ENCODE data around the gene STEAP1. TPM values are rescaled to one million over a fixed set of nuclear protein-coding genes. Genes with fewer than 3 reads are reported as not detected.

STEAP1 gene
- total and polyA plus RNA-seq, 9 donors, result 4.8 to 15.5 (median 10.5) TPM

DNA sequence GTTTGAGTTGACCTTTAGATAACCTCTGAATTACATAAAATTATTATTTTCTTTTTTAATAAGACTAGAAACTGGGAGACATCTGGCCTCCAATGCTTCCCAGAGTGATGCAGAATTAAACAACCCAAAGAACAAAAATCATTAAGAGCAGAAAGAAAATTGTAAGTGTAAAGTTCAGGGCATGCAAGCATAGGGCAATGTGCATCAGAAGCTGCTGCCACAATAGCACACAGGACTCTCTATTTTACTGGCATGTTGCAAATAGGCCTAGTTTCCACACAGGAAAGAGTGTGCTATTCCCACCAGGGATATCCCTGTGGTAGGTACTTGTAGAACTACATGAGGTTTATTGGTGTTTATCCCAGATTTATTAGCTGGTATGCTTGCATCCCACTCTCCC is 36.7 kb downstream of the STEAP1 start:
- Histone ChIP-seq H3K4me1 (ENCODE audit: insufficient read depth) (no peaks in the 10 kb centered on the region), H3K27me3 (no peaks in the 10 kb centered on the region), H3K9me3 (peaks cover 0 to 3% of the 10 kb centered on the region in 2 donors), H3K4me3 (no peak overlapping the region), H3K27ac (no peak overlapping the region), H3K36me3 (no peaks in the 10 kb centered on the region)
- no peak for DNase-seq
- intact Hi-C loops (cut with DNase I), result no loop called here
- TF ChIP-seq POLR2A (IDR thresholded peaks at IDR 0.05), result no peak
- TF ChIP-seq, protein P1, sequence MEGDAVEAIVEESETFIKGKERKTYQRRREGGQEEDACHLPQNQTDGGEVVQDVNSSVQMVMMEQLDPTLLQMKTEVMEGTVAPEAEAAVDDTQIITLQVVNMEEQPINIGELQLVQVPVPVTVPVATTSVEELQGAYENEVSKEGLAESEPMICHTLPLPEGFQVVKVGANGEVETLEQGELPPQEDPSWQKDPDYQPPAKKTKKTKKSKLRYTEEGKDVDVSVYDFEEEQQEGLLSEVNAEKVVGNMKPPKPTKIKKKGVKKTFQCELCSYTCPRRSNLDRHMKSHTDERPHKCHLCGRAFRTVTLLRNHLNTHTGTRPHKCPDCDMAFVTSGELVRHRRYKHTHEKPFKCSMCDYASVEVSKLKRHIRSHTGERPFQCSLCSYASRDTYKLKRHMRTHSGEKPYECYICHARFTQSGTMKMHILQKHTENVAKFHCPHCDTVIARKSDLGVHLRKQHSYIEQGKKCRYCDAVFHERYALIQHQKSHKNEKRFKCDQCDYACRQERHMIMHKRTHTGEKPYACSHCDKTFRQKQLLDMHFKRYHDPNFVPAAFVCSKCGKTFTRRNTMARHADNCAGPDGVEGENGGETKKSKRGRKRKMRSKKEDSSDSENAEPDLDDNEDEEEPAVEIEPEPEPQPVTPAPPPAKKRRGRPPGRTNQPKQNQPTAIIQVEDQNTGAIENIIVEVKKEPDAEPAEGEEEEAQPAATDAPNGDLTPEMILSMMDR (IDR thresholded peaks at IDR 0.05), result no peak
- TF ChIP-seq EP300 (IDR thresholded peaks at IDR 0.05), result no peak

DNA sequence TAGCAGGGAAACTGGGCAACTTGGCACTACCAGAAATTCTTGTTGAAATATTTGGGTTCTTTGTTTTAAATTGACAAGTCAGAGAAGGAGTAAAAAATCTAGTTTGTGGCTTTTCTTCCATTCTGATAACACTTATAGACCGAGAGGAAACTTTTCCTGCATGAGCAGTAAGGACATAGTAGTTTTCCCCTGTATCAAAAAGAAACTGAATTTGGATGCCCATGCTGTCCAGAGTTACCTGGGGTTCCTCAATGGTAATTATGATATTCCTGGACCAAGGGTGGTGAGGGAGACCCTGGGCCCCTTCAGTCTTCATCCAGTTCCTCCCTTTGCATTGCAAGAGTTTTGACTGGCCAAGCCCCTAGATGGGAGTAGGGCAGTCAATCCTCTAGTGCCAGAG is 37.4 kb downstream of the STEAP1 start:
- DNase-seq, result no peak
- Histone ChIP-seq H3K27ac (no peak overlapping the region), H3K4me1 (ENCODE audit: insufficient read depth) (no peaks in the 10 kb centered on the region), H3K9me3 (peaks cover 0 to 3% of the 10 kb centered on the region in 2 donors), H3K36me3 (no peaks in the 10 kb centered on the region), H3K27me3 (no peaks in the 10 kb centered on the region), H3K4me3 (no peak overlapping the region)
- TF ChIP-seq POLR2A (IDR thresholded peaks at IDR 0.05) (no peak), EP300 (IDR thresholded peaks at IDR 0.05) (no peak)
- TF ChIP-seq, protein P1 (IDR thresholded peaks at IDR 0.05), result no peak
- intact Hi-C loops (cut with DNase I), result no loop called here
- 72 to 83% (median 73%) methylated on average over 1 of the region's 1 CpG for WGBS, 3 donors

DNA sequence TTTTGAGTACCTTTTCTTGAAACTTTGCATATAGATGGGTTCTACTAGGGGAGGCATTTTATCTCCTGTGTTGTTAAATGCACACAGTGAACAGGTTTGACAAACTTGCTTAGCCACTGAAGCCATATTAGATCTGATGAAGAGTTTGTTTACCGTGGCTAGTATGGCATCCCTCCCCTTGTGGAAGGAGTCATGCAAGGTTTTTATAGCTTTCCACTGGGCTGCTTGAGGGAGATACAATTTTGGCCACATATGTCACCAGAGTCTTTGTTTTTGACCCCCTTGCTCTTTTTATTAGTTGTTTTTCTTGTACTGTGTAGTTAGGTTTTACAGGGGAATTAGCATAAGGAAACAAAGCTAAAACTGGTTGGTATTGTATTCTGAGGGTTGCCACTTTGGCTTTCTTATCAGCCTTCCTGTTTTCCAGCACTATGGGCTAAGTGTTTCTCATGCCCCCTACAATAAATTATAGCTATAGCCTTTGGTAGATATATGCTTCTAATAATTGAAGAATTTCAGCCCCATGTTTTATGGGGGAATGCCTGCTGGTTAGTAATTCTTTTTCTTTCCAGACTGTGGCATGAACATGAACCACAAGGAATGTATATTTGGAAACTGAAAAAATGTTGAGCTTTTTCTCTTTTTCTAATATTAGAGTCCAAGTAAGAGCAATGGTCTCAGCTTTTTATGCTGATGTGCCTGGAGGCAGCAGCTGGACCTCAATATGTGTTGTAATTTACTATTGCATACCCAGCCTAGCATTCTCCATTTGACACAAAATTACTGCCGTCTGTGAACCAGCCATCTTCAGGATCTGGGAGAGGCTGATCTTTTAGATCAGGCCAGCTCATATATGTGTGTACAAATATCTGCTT is 38.8 kb downstream of the STEAP1 start:
- WGBS, 3 donors, result 24 to 65% (median 51%) methylated on average over 2 of the region's 2 CpGs
- H3K4me3 ChIP-seq, result no peak overlapping the region
- intact Hi-C loops (cut with DNase I), result no loop called here

DNA sequence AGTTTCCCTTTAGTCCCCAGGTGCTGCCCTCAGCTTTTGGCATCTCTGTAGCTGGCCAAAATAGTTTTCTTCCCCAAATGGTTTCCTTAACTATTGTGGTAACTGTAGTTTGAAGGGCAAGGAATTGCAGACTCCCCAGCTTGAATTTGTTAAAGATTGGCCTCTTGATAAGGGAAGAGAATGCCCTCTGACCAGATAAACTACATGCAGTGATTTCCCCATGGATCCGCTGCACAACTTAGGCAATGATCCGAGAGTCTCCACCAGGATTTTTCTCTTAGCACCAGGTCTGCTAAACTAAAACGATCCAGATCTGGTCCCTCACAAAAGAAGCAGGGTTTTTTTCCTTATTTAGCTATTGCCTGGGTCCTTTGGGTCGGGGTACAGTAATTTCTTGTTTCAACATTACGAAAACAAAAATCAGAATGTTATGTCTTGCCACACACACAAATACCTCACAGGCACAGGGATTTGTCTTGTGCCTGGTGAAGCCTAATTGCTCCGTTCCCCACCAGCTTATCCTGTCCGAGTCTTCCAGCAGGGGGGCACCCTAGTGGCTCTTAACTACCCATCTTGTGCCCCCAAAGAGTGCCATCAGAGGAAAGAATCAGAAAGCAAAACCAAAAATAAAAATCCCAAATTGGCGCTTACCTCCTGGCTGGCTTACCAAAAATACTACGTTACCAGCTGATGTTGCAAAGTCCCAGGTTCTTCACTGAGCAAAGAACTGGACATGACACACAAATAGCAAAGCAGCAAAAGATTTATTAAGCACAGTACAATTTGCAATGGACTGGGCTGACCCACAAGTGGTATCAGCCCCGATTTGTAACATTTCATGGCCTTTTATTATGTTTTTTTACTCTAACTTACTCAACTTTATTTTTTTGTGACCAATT is 40.9 kb downstream of the STEAP1 start:
- H3K27me3 ChIP-seq, result no peaks in the 10 kb centered on the region
- H3K4me3 ChIP-seq, result no peak overlapping the region
- no peaks in the 10 kb centered on the region for H3K36me3 ChIP-seq
- no peak for DNase-seq
- no peak for TF ChIP-seq EP300 (IDR thresholded peaks at IDR 0.05)
- no peak for TF ChIP-seq POLR2A (IDR thresholded peaks at IDR 0.05)
- TF ChIP-seq, protein P1 (IDR thresholded peaks at IDR 0.05), result no peak
- no peaks in the 10 kb centered on the region for H3K4me1 ChIP-seq (ENCODE audit: insufficient read depth)
- WGBS, 3 donors, result 75 to 78% (median 77%) methylated on average over 10 of the region's 10 CpGs
- H3K9me3 ChIP-seq, result peaks cover 0 to 3% of the 10 kb centered on the region in 2 donors
- no peak overlapping the region for H3K27ac ChIP-seq
- intact Hi-C loops (cut with DNase I), result no loop called here

More for the DNA sequence above, 38.8 kb downstream of the STEAP1 start:
- Histone ChIP-seq H3K9me3 (peaks cover 0 to 3% of the 10 kb centered on the region in 2 donors), H3K36me3 (no peaks in the 10 kb centered on the region), H3K27ac (no peak overlapping the region), H3K4me1 (ENCODE audit: insufficient read depth) (no peaks in the 10 kb centered on the region), H3K27me3 (no peaks in the 10 kb centered on the region)
- TF ChIP-seq POLR2A (IDR thresholded peaks at IDR 0.05), result no peak
- TF ChIP-seq, protein P1 (IDR thresholded peaks at IDR 0.05), result no peak
- no peak for TF ChIP-seq EP300 (IDR thresholded peaks at IDR 0.05)
- no peak for DNase-seq
